ENCODE measurements around the gene WRNIP1.

The WRNIP1 gene

DNA sequence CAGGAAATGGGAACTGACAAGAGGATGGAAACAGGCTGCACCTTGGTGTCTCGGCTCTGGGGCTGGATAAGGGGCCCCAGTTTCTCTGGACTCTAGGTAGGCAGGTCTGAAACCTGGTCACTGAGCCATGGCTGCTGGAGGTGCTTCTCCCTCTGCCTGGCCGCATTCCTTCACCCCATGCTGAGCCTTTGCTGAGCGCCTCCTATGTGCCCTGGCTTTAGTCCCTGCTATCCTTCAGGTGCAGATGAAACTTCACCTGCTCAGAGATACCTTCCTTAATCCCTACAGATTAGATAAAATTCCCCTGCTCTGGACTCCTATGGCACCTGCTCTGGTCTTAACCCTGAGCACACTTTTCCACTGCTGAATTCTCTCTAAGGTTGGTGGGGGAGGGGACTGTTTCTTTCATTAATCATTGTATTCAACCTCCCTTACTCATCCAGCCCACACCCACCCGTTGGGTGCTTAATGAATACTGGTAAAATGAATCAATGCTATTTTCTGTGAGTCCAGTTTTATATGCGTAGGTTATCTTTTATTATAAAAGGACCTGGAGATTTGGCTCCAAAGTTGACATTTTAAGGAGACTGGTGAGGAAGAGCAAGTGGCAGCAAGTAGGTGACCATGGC is 33.8 kb upstream of the WRNIP1 start:
- WGBS (ENCODE audit: extremely low coverage, insufficient coverage, low lambda C conversion rate), result no CpG with 5 or more reads among the region's 5 CpGs
- H3K36me3 ChIP-seq (ENCODE audit: control insufficient read depth, insufficient read depth, low read length), result no peaks in the 10 kb centered on the region

GRCh38 chr6:2732503-2733089 is 32.6 kb upstream of the WRNIP1 start:
- no peak overlapping the region for H2BK120ac ChIP-seq (ENCODE audit: low read depth, low read length)
- no peak for DNase-seq
- no peaks in the 10 kb centered on the region for H3K79me2 ChIP-seq (ENCODE audit: control insufficient read depth, insufficient read depth, low read length)
- H3K18ac ChIP-seq (ENCODE audit: low read length), result no peak overlapping the region
- no peak overlapping the region for H3K4ac ChIP-seq (ENCODE audit: low read depth, low read length)
- no CpG with 5 or more reads among the region's 5 CpGs for WGBS (ENCODE audit: extremely low coverage, insufficient coverage, low lambda C conversion rate)
- H4K8ac ChIP-seq (ENCODE audit: low read depth, low read length), result no peak overlapping the region
- H3K9ac ChIP-seq (ENCODE audit: low read length), result no peak overlapping the region
- H3K23ac ChIP-seq (ENCODE audit: low read length), result no peak overlapping the region
- H2BK5ac ChIP-seq (ENCODE audit: low read length), result no peak overlapping the region
- H3K27me3 ChIP-seq (ENCODE audit: insufficient read depth, low read length, poor library complexity), result no peaks in the 10 kb centered on the region
- H3K56ac ChIP-seq (ENCODE audit: low read length), result no peak overlapping the region
- H4K5ac ChIP-seq (ENCODE audit: low read length), result no peak overlapping the region
- H3K27ac ChIP-seq (ENCODE audit: low read depth, low read length), result no peak overlapping the region
- no peak overlapping the region for H3K4me2 ChIP-seq (ENCODE audit: low read length)
- peaks cover 3% of the 10 kb centered on the region for H3K4me1 ChIP-seq (ENCODE audit: control insufficient read depth, low read depth, low read length)
- H2BK15ac ChIP-seq (replicated peaks; ENCODE audit: low read depth), result no peak overlapping the region
- no peaks in the 10 kb centered on the region for H3K36me3 ChIP-seq (ENCODE audit: control insufficient read depth, insufficient read depth, low read length)
- H3K79me1 ChIP-seq (ENCODE audit: low read length), result no peaks in the 10 kb centered on the region
- no peak overlapping the region for H3K4me3 ChIP-seq (ENCODE audit: low read length)
- H2AK5ac ChIP-seq (ENCODE audit: low read length), result no peak overlapping the region

More for the DNA sequence above, 33.8 kb upstream of the WRNIP1 start:
- Histone ChIP-seq H3K4me1 (ENCODE audit: control insufficient read depth, low read depth, low read length) (peaks cover 3% of the 10 kb centered on the region), H3K18ac (ENCODE audit: low read length) (no peak overlapping the region), H2BK15ac (replicated peaks; ENCODE audit: low read depth) (no peak overlapping the region), H3K79me1 (ENCODE audit: low read length) (no peaks in the 10 kb centered on the region), H4K8ac (ENCODE audit: low read depth, low read length) (no peak overlapping the region), H3K23ac (ENCODE audit: low read length) (no peak overlapping the region), H3K4ac (ENCODE audit: low read depth, low read length) (no peak overlapping the region), H3K4me3 (ENCODE audit: low read length) (no peak overlapping the region), H2BK5ac (ENCODE audit: low read length) (no peak overlapping the region), H3K4me2 (ENCODE audit: low read length) (no peak overlapping the region), H3K27me3 (ENCODE audit: insufficient read depth, low read length, poor library complexity) (no peaks in the 10 kb centered on the region), H4K5ac (ENCODE audit: low read length) (no peak overlapping the region), H2AK5ac (ENCODE audit: low read length) (no peak overlapping the region), H3K27ac (ENCODE audit: low read depth, low read length) (no peak overlapping the region), H3K79me2 (ENCODE audit: control insufficient read depth, insufficient read depth, low read length) (no peaks in the 10 kb centered on the region), H3K56ac (ENCODE audit: low read length) (no peak overlapping the region), H2BK120ac (ENCODE audit: low read depth, low read length) (no peak overlapping the region), H3K9ac (ENCODE audit: low read length) (no peak overlapping the region)
- peak; percentile 54 for DNase-seq

DNA sequence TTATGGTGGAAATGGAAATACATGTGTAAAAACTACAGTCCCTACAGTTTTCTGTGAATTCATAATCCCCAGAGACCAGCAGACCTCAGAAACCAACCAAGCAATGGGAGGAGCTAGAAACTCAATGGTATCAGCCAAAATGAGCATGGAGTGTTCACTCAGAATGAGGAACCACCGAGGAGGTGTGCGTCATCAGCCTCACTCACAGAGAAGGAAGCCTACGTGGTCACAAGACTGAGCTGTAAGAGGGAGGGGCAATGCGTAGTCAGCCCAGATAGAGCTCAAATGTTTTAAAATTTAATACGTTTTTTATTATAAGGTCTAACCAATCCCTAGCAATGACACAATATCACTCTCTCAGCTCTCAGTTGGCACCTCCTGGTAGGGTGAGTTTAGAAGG is 31.9 kb upstream of the WRNIP1 start:
- H3K56ac ChIP-seq (ENCODE audit: low read length), result no peak overlapping the region
- no peak overlapping the region for H4K5ac ChIP-seq (ENCODE audit: low read length)
- no peak overlapping the region for H3K4me2 ChIP-seq (ENCODE audit: low read length)
- no peak overlapping the region for H3K23ac ChIP-seq (ENCODE audit: low read length)
- no peak overlapping the region for H3K18ac ChIP-seq (ENCODE audit: low read length)
- WGBS (ENCODE audit: extremely low coverage, insufficient coverage, low lambda C conversion rate), result no CpG with 5 or more reads among the region's 5 CpGs
- peaks cover 3% of the 10 kb centered on the region for H3K4me1 ChIP-seq (ENCODE audit: control insufficient read depth, low read depth, low read length)
- no peak overlapping the region for H2BK120ac ChIP-seq (ENCODE audit: low read depth, low read length)
- no peak overlapping the region for H3K27ac ChIP-seq (ENCODE audit: low read depth, low read length)
- no peak for DNase-seq
- no peaks in the 10 kb centered on the region for H3K36me3 ChIP-seq (ENCODE audit: control insufficient read depth, insufficient read depth, low read length)
- no peak overlapping the region for H3K9ac ChIP-seq (ENCODE audit: low read length)
- H3K27me3 ChIP-seq (ENCODE audit: insufficient read depth, low read length, poor library complexity), result no peaks in the 10 kb centered on the region
- no peak overlapping the region for H2AK5ac ChIP-seq (ENCODE audit: low read length)
- no peaks in the 10 kb centered on the region for H3K79me1 ChIP-seq (ENCODE audit: low read length)
- no peak overlapping the region for H2BK15ac ChIP-seq (replicated peaks; ENCODE audit: low read depth)
- H3K79me2 ChIP-seq (ENCODE audit: control insufficient read depth, insufficient read depth, low read length), result no peaks in the 10 kb centered on the region
- H2BK5ac ChIP-seq (ENCODE audit: low read length), result no peak overlapping the region
- H3K4ac ChIP-seq (ENCODE audit: low read depth, low read length), result no peak overlapping the region
- H4K8ac ChIP-seq (ENCODE audit: low read depth, low read length), result no peak overlapping the region
- H3K4me3 ChIP-seq (ENCODE audit: low read length), result no peak overlapping the region

GRCh38 chr6:2733736-2734480 is 31.3 kb upstream of the WRNIP1 start:
- no peaks in the 10 kb centered on the region for H3K36me3 ChIP-seq (ENCODE audit: control insufficient read depth, insufficient read depth, low read length)
- H3K79me2 ChIP-seq (ENCODE audit: control insufficient read depth, insufficient read depth, low read length), result no peaks in the 10 kb centered on the region
- H4K8ac ChIP-seq (ENCODE audit: low read depth, low read length), result no peak overlapping the region
- no CpG with 5 or more reads among the region's 22 CpGs for WGBS (ENCODE audit: extremely low coverage, insufficient coverage, low lambda C conversion rate)
- H2BK15ac ChIP-seq (replicated peaks; ENCODE audit: low read depth), result no peak overlapping the region
- H3K4me1 ChIP-seq (ENCODE audit: control insufficient read depth, low read depth, low read length), result peaks cover 3% of the 10 kb centered on the region
- DNase-seq, result peak; percentile 46
- H3K56ac ChIP-seq (ENCODE audit: low read length), result no peak overlapping the region
- H3K9ac ChIP-seq (ENCODE audit: low read length), result no peak overlapping the region
- H2AK5ac ChIP-seq (ENCODE audit: low read length), result no peak overlapping the region
- no peak overlapping the region for H2BK120ac ChIP-seq (ENCODE audit: low read depth, low read length)
- H4K5ac ChIP-seq (ENCODE audit: low read length), result no peak overlapping the region
- H3K79me1 ChIP-seq (ENCODE audit: low read length), result no peaks in the 10 kb centered on the region
- no peak overlapping the region for H3K27ac ChIP-seq (ENCODE audit: low read depth, low read length)
- H3K4ac ChIP-seq (ENCODE audit: low read depth, low read length), result no peak overlapping the region
- no peak overlapping the region for H2BK5ac ChIP-seq (ENCODE audit: low read length)
- H3K18ac ChIP-seq (ENCODE audit: low read length), result no peak overlapping the region
- H3K27me3 ChIP-seq (ENCODE audit: insufficient read depth, low read length, poor library complexity), result no peaks in the 10 kb centered on the region
- H3K23ac ChIP-seq (ENCODE audit: low read length), result no peak overlapping the region
- no peak overlapping the region for H3K4me2 ChIP-seq (ENCODE audit: low read length)
- H3K4me3 ChIP-seq (ENCODE audit: low read length), result no peak overlapping the region

- Histone ChIP-seq H2BK15ac (replicated peaks; ENCODE audit: low read depth) (no peak overlapping the region), H2BK120ac (ENCODE audit: low read depth, low read length) (no peak overlapping the region), H3K36me3 (ENCODE audit: control insufficient read depth, insufficient read depth, low read length) (no peaks in the 10 kb centered on the region), H3K4me3 (ENCODE audit: low read length) (no peak overlapping the region), H4K8ac (ENCODE audit: low read depth, low read length) (no peak overlapping the region), H2AK5ac (ENCODE audit: low read length) (no peak overlapping the region), H3K18ac (ENCODE audit: low read length) (no peak overlapping the region), H3K56ac (ENCODE audit: low read length) (no peak overlapping the region), H3K9ac (ENCODE audit: low read length) (no peak overlapping the region), H3K4me1 (ENCODE audit: control insufficient read depth, low read depth, low read length) (peaks cover 3% of the 10 kb centered on the region), H2BK5ac (ENCODE audit: low read length) (no peak overlapping the region), H3K4ac (ENCODE audit: low read depth, low read length) (no peak overlapping the region), H3K4me2 (ENCODE audit: low read length) (no peak overlapping the region), H3K27me3 (ENCODE audit: insufficient read depth, low read length, poor library complexity) (no peaks in the 10 kb centered on the region), H3K27ac (ENCODE audit: low read depth, low read length) (no peak overlapping the region), H3K79me2 (ENCODE audit: control insufficient read depth, insufficient read depth, low read length) (no peaks in the 10 kb centered on the region), H3K79me1 (ENCODE audit: low read length) (no peaks in the 10 kb centered on the region), H3K23ac (ENCODE audit: low read length) (no peak overlapping the region), H4K5ac (ENCODE audit: low read length) (no peak overlapping the region)
- WGBS (ENCODE audit: extremely low coverage, insufficient coverage, low lambda C conversion rate), result no CpG with 5 or more reads among the region's 2 CpGs
- peak; percentile 86 for DNase-seq
Observed at GRCh38 chr6:2734488-2735166, 30.6 kb upstream of the WRNIP1 start.
